DMS79 treated with DMSO at 0.1 percent for 48 hours (cell line): ENCODE measurements around the gene BCORL1.

ENCODE experiments used
- DNase-seq: peaks from one replicate; lab custom pipeline; 2025; lab: John Stamatoyannopoulos, UW

The BCORL1 gene

DNA sequence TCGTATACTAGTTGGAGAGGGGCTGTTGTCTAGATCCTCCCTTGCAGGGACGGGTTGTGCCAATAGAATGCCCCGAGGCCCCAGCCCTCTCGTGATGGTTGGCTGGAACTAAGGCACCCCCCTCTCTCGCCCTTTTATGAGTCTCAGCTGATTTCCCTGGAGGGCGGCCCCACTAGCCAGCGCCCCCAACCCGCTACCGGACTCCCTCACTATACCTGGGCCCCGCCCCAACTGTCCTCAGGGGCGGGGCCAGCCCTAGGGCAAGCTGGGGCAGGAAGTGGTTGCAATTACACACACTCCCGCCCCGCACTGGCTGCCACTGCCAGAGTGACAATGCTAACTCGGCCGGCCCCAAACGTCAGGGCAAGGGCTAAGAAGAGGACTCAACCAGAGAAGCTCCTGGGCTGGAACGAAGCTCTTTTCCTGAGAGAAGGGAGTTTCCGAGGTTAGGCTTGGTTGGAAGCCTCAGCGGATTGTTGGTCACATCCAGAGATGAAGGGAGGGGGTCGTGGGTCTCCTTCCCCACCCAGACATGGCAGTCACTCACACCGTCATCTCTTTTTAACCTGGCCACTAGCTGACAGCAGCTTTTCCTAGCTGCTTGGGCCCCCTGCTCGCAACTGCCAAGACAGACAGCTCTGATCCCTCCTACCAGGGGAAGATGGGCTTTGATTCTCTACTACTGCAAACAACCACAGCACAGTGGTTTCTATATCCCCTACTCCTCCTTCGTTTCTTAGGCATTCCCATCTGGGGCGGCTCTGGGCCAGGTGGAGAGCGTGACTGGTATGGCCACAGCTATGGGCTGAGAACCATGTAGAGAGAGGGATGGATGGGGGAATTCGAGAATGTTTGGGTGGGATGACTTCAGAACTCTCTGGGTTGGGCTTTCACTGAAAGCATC lies 21.0 kb upstream of the BCORL1 start:
- DNase-seq: peak; percentile 34

DNA sequence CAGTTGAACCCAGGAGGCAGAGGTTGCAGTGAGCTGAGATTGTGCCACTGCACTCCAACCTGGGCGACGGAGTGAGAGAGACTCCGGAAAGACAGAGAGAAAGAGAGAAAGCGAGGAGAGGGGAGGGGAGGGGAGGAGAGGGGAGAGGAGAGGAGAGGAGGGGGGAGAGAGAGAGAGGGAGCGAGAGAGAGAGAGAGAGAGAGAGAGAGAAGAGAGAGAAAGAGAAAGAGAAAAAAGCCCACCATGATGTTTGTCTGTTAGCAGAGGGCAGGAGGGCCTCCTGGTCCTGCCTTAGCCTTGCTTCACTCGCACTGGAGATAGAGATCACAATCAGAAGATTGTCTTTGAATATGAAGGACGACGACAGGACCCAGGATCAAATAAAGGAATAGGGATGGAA lies 18.7 kb upstream of the BCORL1 start:
- DNase-seq: no peak

DNA sequence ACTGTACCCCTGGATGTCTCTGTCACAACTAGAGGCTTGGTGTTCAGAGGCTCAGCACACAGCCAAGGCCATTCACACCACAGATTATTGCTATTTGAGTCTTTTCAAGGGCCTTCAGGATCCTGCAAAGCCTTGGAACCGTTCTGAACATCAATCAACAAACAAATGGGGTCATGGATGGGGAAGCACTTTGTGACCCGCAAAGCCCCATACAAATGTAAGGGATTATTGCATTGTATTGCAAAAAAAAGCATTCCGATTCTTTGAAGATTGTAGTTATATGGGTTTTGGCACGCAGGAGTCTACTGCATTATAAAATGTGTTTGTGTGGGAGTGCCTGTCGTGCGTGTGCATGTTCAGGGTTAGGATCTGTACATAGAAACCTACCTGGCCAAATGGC lies 17.3 kb upstream of the BCORL1 start:
- no peak for DNase-seq

DNA sequence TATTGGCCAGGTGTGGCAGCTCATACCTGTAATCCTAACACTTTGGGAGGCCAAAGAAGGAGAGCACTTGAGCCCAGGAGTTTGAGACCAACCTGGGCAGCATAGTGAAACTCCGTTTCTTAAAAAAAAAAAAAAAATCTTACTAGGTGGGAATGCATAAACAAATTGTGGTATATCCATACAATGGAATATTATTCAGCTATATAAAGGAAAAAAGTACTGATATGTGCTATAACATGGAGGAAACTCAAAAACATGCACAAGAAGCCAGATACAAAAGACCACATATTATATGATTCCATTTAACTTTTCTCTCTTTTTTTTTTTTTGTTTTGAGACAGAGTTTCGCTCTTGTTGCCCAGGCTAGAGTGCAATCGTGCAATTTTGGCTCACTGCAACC lies 13.5 kb upstream of the BCORL1 start:
- no peak for DNase-seq

DNA sequence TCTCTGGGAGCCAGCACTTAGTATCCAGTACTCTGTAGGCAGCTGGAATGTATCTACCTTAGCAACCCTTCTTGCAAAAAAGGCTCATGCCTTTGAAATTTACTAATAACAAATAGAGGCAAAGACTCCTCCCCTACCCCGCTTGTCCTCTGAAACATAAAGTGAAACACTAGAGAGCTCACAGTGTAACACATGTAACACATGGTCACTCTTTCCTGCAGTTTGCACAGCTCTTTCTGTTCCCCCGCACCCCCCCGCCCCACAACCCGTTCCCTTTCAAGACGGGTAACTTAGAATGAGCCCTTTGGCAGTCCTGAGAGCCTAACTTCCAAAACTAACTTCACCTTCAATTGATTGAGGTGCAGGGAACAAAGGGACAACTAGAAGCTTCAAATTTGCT lies 6.0 kb upstream of the BCORL1 start:
- no peak for DNase-seq

DNA sequence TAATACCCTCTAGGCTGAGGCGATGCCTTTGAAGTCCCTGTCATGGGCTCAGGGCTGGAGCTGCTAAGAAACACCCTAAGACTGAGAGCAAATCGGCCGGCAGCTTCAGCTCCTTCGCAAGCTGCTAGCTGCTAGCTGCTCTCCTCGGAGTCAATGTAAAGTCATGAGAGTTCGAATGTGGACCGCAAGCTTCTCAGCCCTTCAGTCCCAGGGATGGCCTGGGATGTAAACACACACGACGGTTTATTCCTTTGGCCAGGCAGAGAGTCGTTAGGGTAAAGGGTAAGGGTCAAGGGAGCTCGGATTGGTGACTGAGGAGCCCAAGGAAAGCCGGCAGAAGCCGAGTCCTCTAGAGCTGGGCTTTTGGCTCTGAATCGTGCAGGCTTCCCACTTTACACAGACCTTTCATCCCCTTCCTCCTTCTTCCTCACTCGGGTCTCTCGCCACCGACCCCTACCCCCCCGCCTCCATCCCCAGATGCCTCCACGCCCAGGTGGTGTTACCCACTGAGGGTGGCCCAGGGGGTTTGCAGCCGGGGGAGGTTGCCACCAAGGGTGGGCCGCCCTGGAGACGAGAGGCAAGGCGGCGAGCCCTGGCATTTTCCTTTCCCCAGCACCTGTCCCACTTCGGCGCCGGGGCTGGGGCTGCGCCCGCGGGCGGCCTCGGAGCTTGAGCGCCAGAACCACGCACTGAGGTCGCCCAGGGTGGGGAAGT lies 3.1 kb upstream of the BCORL1 start:
- no peak for DNase-seq

DNA sequence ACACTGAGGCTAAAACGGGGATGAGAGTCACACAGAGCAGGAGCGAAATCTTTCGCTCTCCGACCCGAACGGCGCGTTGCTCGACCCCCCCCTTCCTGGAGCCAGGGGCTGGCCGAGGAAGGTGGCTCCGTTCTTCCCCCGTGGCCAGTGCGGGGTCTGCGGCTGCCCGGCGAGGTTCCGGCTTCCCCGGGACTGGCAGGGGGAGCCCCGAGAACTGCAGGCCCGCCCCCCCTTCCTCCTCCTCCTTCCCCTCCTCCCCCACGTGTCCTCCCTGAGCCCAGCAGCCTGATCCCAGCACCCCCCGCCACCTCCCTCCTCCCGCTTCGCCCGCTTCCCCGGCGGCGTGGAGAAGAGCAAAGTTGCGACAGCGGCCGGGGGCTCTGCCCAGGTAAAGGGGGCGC lies 2.4 kb upstream of the BCORL1 start:
- DNase-seq: no peak

DNA sequence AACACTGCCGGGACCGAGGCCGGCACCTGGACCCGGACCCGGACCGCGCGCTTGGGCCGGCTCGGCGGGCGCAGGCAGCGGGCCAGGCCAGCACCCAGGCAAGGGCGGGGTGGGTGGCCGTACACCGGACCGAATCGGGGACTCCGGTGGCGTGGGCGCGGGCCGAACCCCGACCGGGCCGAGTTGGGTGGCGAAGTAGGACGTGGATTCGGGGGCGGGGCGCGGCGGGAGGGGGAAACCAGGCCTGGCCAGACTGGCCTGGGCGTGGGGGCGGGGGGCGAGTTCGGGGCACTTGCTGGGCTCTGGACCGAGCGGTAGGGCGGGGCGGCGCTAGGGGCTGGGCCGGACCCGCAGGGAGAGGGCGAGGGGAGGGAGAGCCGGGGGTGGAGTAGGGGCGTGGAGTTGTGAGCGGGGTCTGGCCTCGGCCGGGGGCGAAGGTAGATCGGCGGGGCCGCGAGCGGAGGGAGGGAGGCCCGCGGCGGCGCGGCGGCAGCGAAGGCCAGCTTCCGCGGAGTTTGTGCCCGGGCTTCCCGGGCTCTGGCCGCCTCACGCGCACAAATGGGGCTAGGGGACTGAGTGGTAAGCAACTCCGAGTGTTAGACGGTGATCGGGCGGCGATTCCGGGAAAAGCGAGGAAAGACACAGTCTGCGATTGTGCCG lies 1.8 kb upstream of the BCORL1 start:
- no peak for DNase-seq

DNA sequence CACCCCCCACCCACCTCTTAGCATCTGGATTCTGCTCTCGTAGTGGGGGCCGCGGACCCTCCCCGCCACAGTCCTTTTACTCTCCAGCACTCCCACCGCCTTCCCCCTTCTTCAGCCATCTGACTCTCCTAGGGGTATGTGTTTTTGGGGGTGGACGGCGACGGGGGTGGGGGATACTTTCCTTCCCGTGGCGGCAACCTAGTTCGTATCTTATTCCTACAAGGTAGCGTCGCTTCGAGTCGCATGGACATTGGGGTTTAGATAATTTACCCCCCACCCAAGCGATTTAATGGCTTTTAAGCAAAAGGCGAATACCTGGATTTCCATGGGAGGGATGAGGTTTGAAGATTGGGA lies 1.3 kb upstream of the BCORL1 start:
- DNase-seq: no peak

DNA sequence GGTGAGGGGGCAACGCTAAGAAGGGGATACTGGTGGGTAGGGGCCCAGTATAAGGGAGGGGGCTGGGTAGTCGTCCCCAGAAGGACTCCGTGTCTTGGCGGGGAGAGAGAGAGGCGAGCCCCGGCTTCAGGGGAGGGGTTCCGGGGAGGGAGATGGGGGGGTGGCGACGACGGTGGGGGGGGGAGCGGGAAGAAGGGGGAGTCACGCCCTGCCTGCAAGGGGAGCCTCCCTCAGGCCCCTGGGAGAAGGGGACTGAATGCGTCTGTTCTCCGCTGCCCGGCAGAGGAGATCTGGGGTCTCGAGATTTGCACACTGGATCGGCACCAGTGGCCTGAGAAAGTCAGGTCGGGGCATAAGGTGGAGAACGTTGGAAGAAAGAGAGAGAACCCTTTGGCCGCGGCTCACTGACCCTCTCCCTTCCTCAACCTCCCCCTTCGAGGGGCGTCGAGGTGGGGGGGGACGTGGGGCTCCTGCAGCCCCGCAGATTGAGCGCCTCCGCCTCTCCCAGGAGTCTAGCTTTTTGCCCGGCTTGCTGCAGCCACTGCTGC lies 609 bp upstream of the BCORL1 start:
- no peak for DNase-seq

DNA sequence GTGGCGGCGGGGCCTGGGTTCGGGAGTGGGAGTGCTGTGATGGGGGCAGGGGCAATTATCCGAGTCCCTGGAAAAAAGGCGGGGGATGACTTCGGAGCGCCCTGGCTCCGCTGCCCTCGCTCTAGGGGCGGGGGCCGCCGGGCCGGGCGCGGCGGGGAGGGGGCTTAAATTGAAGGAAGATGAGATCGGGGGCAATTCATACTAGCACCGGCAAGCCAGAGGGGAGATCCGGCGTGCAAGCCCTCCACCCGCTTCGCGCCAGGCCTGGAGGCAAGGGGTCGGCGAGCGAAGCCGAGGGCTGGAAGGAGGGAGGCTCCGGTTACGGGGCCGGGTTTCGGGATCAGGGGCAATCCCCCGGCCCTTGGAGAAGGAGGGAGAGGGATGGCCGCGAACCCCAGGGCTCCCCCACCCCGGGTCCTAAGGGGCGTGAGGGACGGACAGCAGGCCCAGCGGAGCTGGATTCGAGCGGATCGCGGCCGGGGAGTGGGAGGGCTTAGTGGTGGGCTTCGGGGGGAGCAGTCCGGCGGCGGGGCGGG lies 1.2 kb downstream of the BCORL1 start:
- no peak for DNase-seq

DNA sequence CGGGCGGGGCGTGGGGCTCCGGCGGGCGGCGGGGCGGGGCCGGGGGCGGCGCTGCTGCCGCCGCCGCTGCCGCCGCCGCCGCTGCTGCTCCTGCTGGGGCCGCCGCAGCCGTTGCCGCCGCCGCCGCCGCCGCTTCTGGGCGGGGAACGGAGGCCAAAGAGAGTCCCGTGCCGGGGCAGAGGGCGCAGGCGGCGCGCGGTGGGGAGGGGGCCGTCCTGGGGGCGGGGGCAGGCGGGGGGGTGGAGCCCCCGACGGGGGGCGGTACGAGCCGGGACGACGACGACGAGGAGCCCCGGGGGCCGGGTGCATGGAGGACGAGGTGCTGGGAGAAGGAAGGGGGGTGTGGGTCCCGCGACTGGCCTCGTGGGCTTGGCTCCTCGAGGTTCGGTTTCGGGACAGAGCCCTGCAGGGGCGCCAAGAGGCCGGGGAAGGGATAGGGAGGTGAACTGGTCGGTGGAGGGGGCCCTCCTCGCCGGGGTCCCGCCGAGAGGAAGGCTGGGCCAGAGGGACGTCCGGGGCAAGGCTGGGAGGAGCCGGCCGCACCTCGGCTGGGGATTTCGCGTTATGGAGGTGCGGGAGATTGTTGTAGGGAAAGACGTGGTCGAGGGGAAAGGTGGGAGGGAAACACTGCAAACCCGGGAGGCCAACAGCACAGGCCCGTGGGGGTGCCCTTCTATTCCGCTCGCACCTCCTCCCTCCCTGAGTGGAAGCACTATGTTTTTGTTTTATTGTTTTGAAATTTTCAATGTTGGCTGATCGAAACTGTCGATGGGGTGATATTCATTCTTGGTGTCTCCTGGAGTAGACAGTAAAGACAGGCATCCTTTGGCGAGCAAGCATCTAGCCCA lies 1.9 kb downstream of the BCORL1 start:
- DNase-seq: no peak

DNA sequence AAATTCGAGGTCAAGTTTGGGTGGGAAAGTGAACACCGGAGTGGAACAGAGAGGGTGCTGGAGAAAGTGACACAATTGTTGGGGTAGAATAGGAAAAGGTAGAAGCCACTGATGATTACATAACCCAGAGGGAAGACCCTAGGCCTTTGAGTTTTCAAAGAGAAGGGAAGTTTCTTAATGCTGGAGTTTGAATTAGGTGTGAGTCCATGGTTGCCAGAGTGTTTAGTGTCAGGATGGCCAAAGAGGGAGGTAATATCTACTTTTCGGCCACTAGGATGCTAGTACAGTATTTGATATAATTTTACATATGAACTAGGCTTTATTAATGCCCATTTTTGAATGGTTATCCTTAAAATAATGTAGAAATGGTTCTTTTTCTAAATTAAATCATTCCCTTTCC lies 5.4 kb downstream of the BCORL1 start:
- DNase-seq: no peak

DNA sequence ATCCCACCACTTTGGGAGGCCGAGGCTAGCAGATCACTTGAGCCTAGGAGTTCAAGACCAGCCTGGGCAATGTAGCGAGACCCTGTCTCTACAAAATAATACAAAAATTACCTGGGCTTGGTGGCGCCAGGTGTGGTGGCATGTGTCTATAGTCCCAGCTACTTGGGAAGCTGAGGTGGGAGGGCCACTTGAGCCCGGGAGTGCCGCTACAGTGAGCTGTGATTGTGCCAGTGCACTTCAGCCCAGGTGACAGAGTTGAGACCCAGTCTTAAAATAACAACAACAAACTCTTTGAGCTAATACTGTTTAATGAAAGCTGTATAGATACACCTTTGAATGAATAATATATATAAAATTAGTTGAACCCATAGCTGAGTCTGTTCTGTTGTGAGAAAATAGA lies 9.7 kb downstream of the BCORL1 start:
- no peak for DNase-seq

DNA sequence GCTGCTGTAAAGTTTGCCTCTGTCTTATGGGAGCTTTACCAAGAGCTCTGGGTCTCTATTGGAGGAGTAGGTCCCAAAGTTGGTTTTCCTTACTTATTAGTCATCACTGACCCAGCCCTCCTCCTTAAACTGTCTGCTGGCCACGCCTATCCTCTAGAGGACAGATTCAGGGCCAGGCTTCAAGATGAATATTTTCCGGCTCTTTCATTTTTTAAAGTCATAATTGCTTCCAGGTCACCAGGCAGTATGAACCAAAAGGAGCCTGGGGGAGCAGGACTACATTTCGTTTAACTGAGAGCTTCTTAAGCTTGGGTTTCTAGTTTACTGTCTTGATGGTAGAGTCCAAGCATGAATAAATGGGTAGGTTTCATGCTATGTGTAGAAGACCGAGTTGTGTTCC lies 13.7 kb downstream of the BCORL1 start:
- no peak for DNase-seq

DNA sequence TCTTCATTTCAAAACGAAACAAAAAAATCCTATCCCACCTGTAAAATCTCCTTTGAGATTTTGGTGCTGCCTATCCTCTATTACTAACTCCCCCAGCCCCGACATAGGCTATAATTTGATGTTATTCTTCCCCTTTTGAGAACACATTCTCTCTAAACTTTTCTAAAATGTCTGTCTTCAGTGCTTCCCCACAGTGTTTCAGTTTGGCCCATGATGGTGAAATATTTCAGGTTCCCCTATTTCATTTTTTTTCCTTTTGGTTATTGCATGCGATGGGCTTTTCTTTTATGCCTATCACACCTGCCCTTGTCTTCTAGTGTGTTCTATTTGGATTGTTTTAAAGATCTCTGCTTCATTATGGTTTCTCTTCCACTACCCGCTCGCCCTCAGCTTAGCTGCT lies 14.7 kb downstream of the BCORL1 start:
- no peak for DNase-seq

DNA sequence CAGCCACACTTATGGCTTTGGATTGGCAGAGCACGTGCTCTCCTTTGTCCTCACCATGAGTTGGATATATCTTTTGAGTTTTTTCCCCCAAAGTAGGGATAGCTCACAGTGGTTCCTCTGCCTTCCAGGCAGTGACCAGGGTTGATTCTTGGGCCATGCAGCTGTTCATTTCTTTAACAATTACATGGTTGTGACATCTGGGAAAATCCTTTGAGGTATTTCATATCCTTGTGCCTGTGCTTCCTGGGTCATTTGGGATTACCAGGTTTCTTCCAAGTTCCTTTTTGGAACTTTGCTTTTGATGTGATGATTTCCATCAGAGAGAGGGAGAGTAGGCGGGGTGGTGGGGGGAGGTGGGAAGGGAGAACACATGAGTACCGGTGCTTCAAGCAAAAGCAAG lies 15.6 kb downstream of the BCORL1 start:
- DNase-seq: no peak

DNA sequence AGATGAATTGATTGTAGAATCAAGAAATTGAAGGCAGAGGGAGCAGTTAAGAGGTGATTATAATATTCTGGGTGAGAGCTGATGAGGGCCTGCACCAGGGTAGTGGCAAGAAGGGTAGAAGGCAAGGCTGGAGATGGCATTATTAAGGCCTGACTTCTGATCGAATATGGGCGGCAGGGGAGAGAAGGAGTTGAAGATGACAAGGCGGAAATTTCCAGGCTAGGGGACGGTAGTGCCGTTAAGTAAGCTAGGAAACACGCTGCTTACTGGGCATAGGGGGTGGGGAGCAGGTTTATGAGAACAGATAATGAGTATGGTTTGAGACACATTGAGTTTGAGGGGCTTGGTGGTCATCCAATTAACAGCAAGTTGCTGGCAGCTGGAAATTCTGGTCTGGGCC lies 19.5 kb downstream of the BCORL1 start:
- DNase-seq: no peak

DNA sequence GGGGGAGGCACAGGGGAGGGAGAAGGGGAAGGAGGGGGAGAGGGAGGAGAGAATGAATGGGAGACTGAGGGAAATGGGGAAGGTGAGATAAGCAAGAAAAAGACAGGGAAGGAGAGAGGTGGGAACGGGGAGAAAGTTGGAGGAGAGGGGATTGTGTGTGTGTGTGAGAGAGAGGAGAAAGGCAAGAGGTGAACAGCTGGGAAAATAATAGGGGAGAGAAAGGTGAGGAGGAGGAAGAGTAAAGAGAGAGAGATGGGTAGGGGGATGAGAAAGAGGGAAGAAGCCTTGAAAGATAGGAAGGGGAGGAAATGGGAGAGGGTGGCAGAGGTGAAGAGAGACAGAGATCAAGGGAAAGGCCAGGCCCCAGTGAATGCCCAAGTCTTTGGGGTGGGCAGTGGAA lies 20.1 kb downstream of the BCORL1 start:
- DNase-seq: no peak

DNA sequence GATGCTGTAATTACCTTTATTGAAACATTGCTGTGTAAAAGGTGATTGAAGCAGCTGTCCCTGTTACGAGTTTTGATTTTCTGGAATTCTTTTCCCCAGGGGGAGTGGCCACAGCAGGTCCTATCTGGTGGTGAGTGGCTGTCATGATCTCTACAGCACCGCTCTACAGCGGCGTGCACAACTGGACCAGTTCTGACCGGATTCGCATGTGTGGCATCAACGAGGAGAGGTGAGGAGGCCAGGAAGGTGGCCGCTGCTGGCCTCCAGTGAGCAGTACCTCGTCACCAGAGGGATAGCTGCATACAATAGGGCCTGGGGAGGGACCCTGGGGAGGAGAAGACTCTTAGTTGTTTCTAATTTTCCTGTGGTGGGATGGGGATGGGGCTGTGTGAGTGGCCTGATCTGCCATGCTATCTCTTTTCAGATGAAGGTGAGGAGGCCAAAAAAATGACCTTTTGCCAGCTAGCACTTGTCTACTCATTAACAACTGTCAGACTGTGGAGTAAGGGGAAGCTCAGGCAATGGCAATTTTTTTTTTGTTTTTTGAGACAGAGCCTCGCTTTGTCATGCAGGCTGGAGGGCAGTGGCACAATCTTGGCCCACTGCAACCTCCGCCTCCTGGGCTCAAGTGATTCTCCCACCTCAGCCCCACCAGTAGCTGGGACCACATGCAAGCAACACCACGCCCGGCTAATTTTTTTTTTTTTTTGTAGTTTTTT lies 22.8 kb downstream of the BCORL1 start:
- DNase-seq: no peak

DNA sequence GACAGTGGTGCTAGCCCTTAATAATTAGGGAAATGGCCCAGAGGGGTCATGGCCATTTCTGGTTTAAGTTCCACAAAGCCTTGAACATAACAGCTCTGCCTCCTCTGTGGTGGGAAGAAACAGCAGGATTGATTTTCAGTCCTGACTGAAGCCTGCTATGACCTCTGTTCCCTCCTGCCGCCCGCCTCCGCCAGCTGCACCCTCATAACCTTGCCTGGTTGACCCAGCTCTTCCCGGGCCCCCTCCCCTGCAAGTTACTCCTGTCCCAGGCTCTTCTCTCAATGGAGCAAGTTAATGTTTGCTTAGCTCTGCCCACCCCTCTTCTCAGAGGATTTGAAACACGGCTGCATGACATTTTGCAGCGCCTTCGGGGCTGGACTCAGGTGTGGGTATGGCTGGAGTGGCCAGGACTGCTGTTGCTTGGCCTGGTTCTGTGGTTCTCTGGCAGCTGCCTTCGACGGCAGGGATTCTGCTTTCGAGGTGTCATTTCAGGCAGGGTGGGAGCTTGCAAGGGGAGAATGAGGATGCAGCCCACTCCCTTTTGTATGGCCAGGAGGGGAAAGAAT lies 27.3 kb downstream of the BCORL1 start:
- DNase-seq: no peak
